Measurements from ENCODE around the gene HAPSTR1. TPM values are rescaled to one million over a fixed set of nuclear protein-coding genes. Genes with fewer than 3 reads are reported as not detected.
A peak's percentile ranks its signal among the peaks of the same experiment; 100 is the strongest.

The HAPSTR1 gene
- polyA plus RNA-seq, 3 donors: 7.2 to 58.9 (median 11.1) TPM

GRCh38 chr16:9092282-9092977, 986 bp downstream of the HAPSTR1 start:
- H3K9me3 ChIP-seq (replicated peaks in 1 of 2; ENCODE audit: control insufficient read depth in 1 of 2, insufficient read depth in 1 of 2, low read length in 2 of 2): no peaks in the 10 kb centered on the region
- H3K4me1 Mint-ChIP-seq: peaks cover 31% of the 10 kb centered on the region
- H3K9me3 Mint-ChIP-seq: peaks cover 0 to 3% (median 0%) of the 10 kb centered on the region in 7 donors
- H3K27ac ChIP-seq (ENCODE audit: low read depth in 1 of 2, low read length in 2 of 2): peak overlapping the region; percentile 60 to 83
- H3K27ac Mint-ChIP-seq: peak overlapping the region; percentile 91 to 99 (median 92)
- H3K4me1 ChIP-seq (ENCODE audit: control insufficient read depth in 1 of 2, insufficient read depth in 2 of 2, low read length in 2 of 2): peaks cover 48 to 56% of the 10 kb centered on the region in 2 donors
- peaks cover 66% of the 10 kb centered on the region for H3K79me2 ChIP-seq (ENCODE audit: insufficient read depth, low read length)
- H3K4me3 ChIP-seq (replicated peaks in 1 of 3; ENCODE audit: low read depth in 2 of 3, low read length in 3 of 3): peak overlapping the region; percentile 75 to 100 (median 98)
- H2AFZ ChIP-seq (ENCODE audit: insufficient read depth, low read depth, low read length, poor library complexity, severe bottlenecking): no peak overlapping the region
- intact Hi-C loops (cut with micrococcal nuclease): loop anchor here (5.0 to 10.0 kb wide), 4 partner anchors 35 to 130 kb away; partner anchors contain the start of gene USP7 (in 2 of the 2)
- DNase-seq: peak in 1 of 3 donors; percentile 32
- peak overlapping the region; percentile 96 for H3K9ac ChIP-seq (ENCODE audit: insufficient read depth, low read length, poor library complexity, severe bottlenecking)
- peaks cover 5 to 36% of the 10 kb centered on the region in 2 donors for H3K36me3 ChIP-seq (replicated peaks in 1 of 2; ENCODE audit: control insufficient read depth in 1 of 2, insufficient read depth in 2 of 2, low read length in 2 of 2)
- peaks cover 36 to 40% of the 10 kb centered on the region in 2 donors for H3K36me3 Mint-ChIP-seq
- peaks cover 0 to 2% (median 0%) of the 10 kb centered on the region in 3 donors for H3K27me3 Mint-ChIP-seq (ENCODE audit: low read depth in 3 of 3)
- H3K27me3 ChIP-seq (ENCODE audit: control insufficient read depth in 2 of 2, insufficient read depth in 2 of 2, low read length in 2 of 2): no peaks in the 10 kb centered on the region
- H3K4me2 ChIP-seq (replicated peaks; ENCODE audit: extremely low read depth, low read length, poor library complexity, severe bottlenecking): peak overlapping the region; percentile 99
- TF ChIP-seq CTCF (IDR thresholded peaks at IDR 0.05): no peak
- 0% methylated on average over 53 of the region's 64 CpGs for WGBS (ENCODE audit: insufficient coverage)
- peaks cover 55% of the 10 kb centered on the region for H4K20me1 ChIP-seq (ENCODE audit: insufficient read depth, low read length)
- peak overlapping the region; percentile 99 for H3K4me3 Mint-ChIP-seq

GRCh38 chr16:9092978-9093344, 1.5 kb downstream of the HAPSTR1 start:
- Mint-ChIP-seq H3K36me3 (peaks cover 41 to 46% of the 10 kb centered on the region in 2 donors), H3K27me3 (ENCODE audit: low read depth in 3 of 3) (no peaks in the 10 kb centered on the region), H3K9me3 (peaks cover 0 to 3% (median 0%) of the 10 kb centered on the region in 7 donors), H3K4me1 (peaks cover 36% of the 10 kb centered on the region), H3K27ac (peak overlapping the region; percentile 91 to 99 (median 92)), H3K4me3 (peak overlapping the region; percentile 99)
- Histone ChIP-seq H3K9me3 (replicated peaks in 1 of 2; ENCODE audit: control insufficient read depth in 1 of 2, insufficient read depth in 1 of 2, low read length in 2 of 2) (no peaks in the 10 kb centered on the region), H3K9ac (ENCODE audit: insufficient read depth, low read length, poor library complexity, severe bottlenecking) (peak overlapping the region; percentile 96), H3K27ac (ENCODE audit: low read depth in 1 of 2, low read length in 2 of 2) (peak overlapping the region; percentile 60 to 83), H3K79me2 (ENCODE audit: insufficient read depth, low read length) (peaks cover 71% of the 10 kb centered on the region), H3K4me1 (ENCODE audit: control insufficient read depth in 1 of 2, insufficient read depth in 2 of 2, low read length in 2 of 2) (peaks cover 54 to 61% of the 10 kb centered on the region in 2 donors), H3K4me2 (replicated peaks; ENCODE audit: extremely low read depth, low read length, poor library complexity, severe bottlenecking) (peak overlapping the region; percentile 99), H3K36me3 (replicated peaks in 1 of 2; ENCODE audit: control insufficient read depth in 1 of 2, insufficient read depth in 2 of 2, low read length in 2 of 2) (peaks cover 11 to 41% of the 10 kb centered on the region in 2 donors), H3K27me3 (ENCODE audit: control insufficient read depth in 2 of 2, insufficient read depth in 2 of 2, low read length in 2 of 2) (no peaks in the 10 kb centered on the region), H2AFZ (ENCODE audit: insufficient read depth, low read depth, low read length, poor library complexity, severe bottlenecking) (no peak overlapping the region), H3K4me3 (replicated peaks in 1 of 3; ENCODE audit: low read depth in 2 of 3, low read length in 3 of 3) (peak overlapping the region; percentile 75 to 100 (median 98)), H4K20me1 (ENCODE audit: insufficient read depth, low read length) (peaks cover 60% of the 10 kb centered on the region)
- no peak for DNase-seq
- TF ChIP-seq CTCF (IDR thresholded peaks at IDR 0.05): no peak
- 3% methylated on average over 14 of the region's 18 CpGs for WGBS (ENCODE audit: insufficient coverage)
- intact Hi-C loops (cut with micrococcal nuclease): loop anchor here (5.0 to 10.0 kb wide), 4 partner anchors 34 to 131 kb away; partner anchors contain the start of gene USP7 (in 2 of the 2)

Measured in CD14-positive monocyte (primary cell).